Jurkat, Clone E6-1 (cell line): ENCODE measurements around the gene SGIP1.
A peak's percentile ranks its signal among the peaks of the same experiment; 100 is the strongest.

Experiments used
- DNase-seq: peaks from one replicate; pipeline ENCODE4 v3.0.0-alpha.2; 2011; ENCODE audit warnings: low read depth, low spot score
- H3K4me3 ChIP-seq: 2 replicates; pipeline ENCODE4 v1.5.1; 2011; ENCODE audit warnings: mild to moderate bottlenecking, low read length, control low read depth, moderate library complexity

The SGIP1 gene

GRCh38 chr1:66641891-66642473 lies 108.0 kb downstream of the SGIP1 start:
- H3K4me3 ChIP-seq = no peak overlapping the region

GRCh38 chr1:66642992-66643391 lies 109.0 kb downstream of the SGIP1 start:
- no peak overlapping the region for H3K4me3 ChIP-seq
- DNase-seq = no peak

More at GRCh38 chr1:66641891-66642473, 108.0 kb downstream of the SGIP1 start:
- no peak for DNase-seq

GRCh38 chr1:66644331-66644730 lies 110.4 kb downstream of the SGIP1 start:
- no peak overlapping the region for H3K4me3 ChIP-seq
- DNase-seq = no peak

GRCh38 chr1:66648901-66649595 lies 115.1 kb downstream of the SGIP1 start:
- H3K4me3 ChIP-seq = no peak overlapping the region
- no peak for DNase-seq

- no peak for DNase-seq
- no peak overlapping the region for H3K4me3 ChIP-seq
Measured at GRCh38 chr1:66652556-66652955, 118.6 kb downstream of the SGIP1 start.

- DNase-seq = no peak
Measured at GRCh38 chr1:66654643-66655042, 120.7 kb downstream of the SGIP1 start.

GRCh38 chr1:66671455-66671854 lies 137.5 kb downstream of the SGIP1 start:
- DNase-seq = no peak
- no peak overlapping the region for H3K4me3 ChIP-seq

More at GRCh38 chr1:66654643-66655042, 120.7 kb downstream of the SGIP1 start:
- no peak overlapping the region for H3K4me3 ChIP-seq

- H3K4me3 ChIP-seq = no peak overlapping the region
- no peak for DNase-seq
Measured at GRCh38 chr1:66676613-66677298, 142.8 kb downstream of the SGIP1 start.

- DNase-seq = no peak
- H3K4me3 ChIP-seq = no peak overlapping the region
Measured at GRCh38 chr1:66678146-66678545, 144.2 kb downstream of the SGIP1 start.

GRCh38 chr1:66679140-66679539 lies 145.2 kb downstream of the SGIP1 start:
- DNase-seq = no peak
- H3K4me3 ChIP-seq = no peak overlapping the region

GRCh38 chr1:66681686-66682085 lies 147.7 kb downstream of the SGIP1 start:
- H3K4me3 ChIP-seq = no peak overlapping the region
- DNase-seq = no peak

- no peak for DNase-seq
- H3K4me3 ChIP-seq = no peak overlapping the region
Measured at GRCh38 chr1:66682106-66682505, 148.2 kb downstream of the SGIP1 start.

GRCh38 chr1:66684353-66684752 lies 150.4 kb downstream of the SGIP1 start:
- peak; percentile 71 for DNase-seq
- H3K4me3 ChIP-seq = no peak overlapping the region

GRCh38 chr1:66685265-66685664 lies 151.3 kb downstream of the SGIP1 start:
- no peak for DNase-seq
- no peak overlapping the region for H3K4me3 ChIP-seq

GRCh38 chr1:66685670-66686069 lies 151.7 kb downstream of the SGIP1 start:
- H3K4me3 ChIP-seq = no peak overlapping the region
- no peak for DNase-seq

- H3K4me3 ChIP-seq = no peak overlapping the region
Measured at GRCh38 chr1:66686406-66686805, 152.5 kb downstream of the SGIP1 start.

GRCh38 chr1:66687358-66687757 lies 153.4 kb downstream of the SGIP1 start:
- DNase-seq = no peak
- no peak overlapping the region for H3K4me3 ChIP-seq

More at GRCh38 chr1:66686406-66686805, 152.5 kb downstream of the SGIP1 start:
- no peak for DNase-seq

- no peak overlapping the region for H3K4me3 ChIP-seq
- no peak for DNase-seq
Measured at GRCh38 chr1:66690666-66691381, 156.9 kb downstream of the SGIP1 start.

GRCh38 chr1:66692681-66693080 lies 158.7 kb downstream of the SGIP1 start:
- no peak overlapping the region for H3K4me3 ChIP-seq
- no peak for DNase-seq

- H3K4me3 ChIP-seq = no peak overlapping the region
- no peak for DNase-seq
Measured at GRCh38 chr1:66693856-66694255, 159.9 kb downstream of the SGIP1 start.
